IMR-90 (cell line): ENCODE measurements around the gene ASPG. TPM values are rescaled to one million over a fixed set of nuclear protein-coding genes. Genes with fewer than 3 reads are reported as not detected.

ENCODE experiments used
- ATAC-seq: fragments of 200-7000 bp; cut with Tn5 transposase; 2 replicates; pipeline ENCODE4 v1.9.1; 2020; ENCODE audit warnings: low read depth, mild to moderate bottlenecking, moderate library complexity
- BruUV-seq: library from RNA; stranded (reverse); fragments of 400-500 nt; replicated peaks from 2 replicates; lab custom pipeline; 2021; lab: Mats Ljungman, UMichigan
- CTCF ChIA-PET: fragments of 300-600 bp; formaldehyde crosslinking; extraction: SDS; loops from one replicate; lab custom pipeline; 2021; ENCODE audit warnings: antibody characterized with exemption; lab: Yijun Ruan, JAX
- POLR2A ChIA-PET: fragments of 300-600 bp; sonication (Branson Sonifier 250); formaldehyde crosslinking; loops from one replicate; lab custom pipeline; 2022; ENCODE audit warnings: antibody characterized with exemption; ENCODE audit not compliant: unreplicated experiment; lab: Charles Lee
- DNase-seq: peaks from one replicate; pipeline ENCODE4 v3.0.0; 2013
- H2AFZ ChIP-seq: replicated peaks from 2 replicates; pipeline ENCODE3; 2013; ENCODE audit warnings: low read length, mild to moderate bottlenecking; ENCODE audit not compliant: poor library complexity
- H2AK5ac ChIP-seq: 2 replicates; pipeline ENCODE4 v1.6.1; 2013; ENCODE audit warnings: low read depth, low read length, inconsistent platforms
- H2AK9ac ChIP-seq: replicated peaks from 2 replicates; pipeline ENCODE3; 2013; ENCODE audit warnings: mild to moderate bottlenecking, low read depth, low read length, moderate library complexity; ENCODE audit not compliant: poor library complexity
- H2BK120ac ChIP-seq: 2 replicates; pipeline ENCODE4 v1.6.1; 2013; ENCODE audit warnings: low read depth, low read length, inconsistent platforms
- H2BK15ac ChIP-seq: 3 replicates; pipeline ENCODE4 v1.6.1; 2013; ENCODE audit warnings: low read depth, low read length, inconsistent platforms
- H2BK20ac ChIP-seq: 2 replicates; pipeline ENCODE4 v1.6.1; 2013; ENCODE audit warnings: low read depth, mild to moderate bottlenecking, inconsistent platforms, low read length, moderate library complexity
- H2BK5ac ChIP-seq: 2 replicates; pipeline ENCODE4 v1.6.1; 2013; ENCODE audit warnings: mild to moderate bottlenecking, low read depth, low read length, inconsistent platforms; ENCODE audit not compliant: poor library complexity, severe bottlenecking
- H3K14ac ChIP-seq: replicated peaks from 2 replicates; pipeline ENCODE4 v1.6.1; 2013; ENCODE audit warnings: low read depth, low read length, inconsistent platforms
- H3K18ac ChIP-seq: 2 replicates; pipeline ENCODE4 v1.6.1; 2013; ENCODE audit warnings: low read depth, low read length, control low read depth
- H3K23ac ChIP-seq: 2 replicates; pipeline ENCODE4 v1.6.1; 2013; ENCODE audit warnings: low read depth, low read length, inconsistent platforms
- H3K27ac ChIP-seq: 2 replicates; pipeline ENCODE4 v1.5.1; 2013; ENCODE audit warnings: mild to moderate bottlenecking, control low read depth, low read length; ENCODE audit not compliant: insufficient read depth
- H3K27me3 ChIP-seq: 2 replicates; pipeline ENCODE4 v1.6.1; 2013; ENCODE audit warnings: low read length; ENCODE audit not compliant: control insufficient read depth, insufficient read depth
- H3K36me3 ChIP-seq: 2 replicates; pipeline ENCODE4 v1.6.1; 2013; ENCODE audit warnings: low read length, mixed read lengths; ENCODE audit not compliant: control insufficient read depth, insufficient read depth
- H3K4ac ChIP-seq: 2 replicates; pipeline ENCODE4 v1.6.1; 2013; ENCODE audit warnings: low read depth, low read length, inconsistent platforms
- H3K4me1 ChIP-seq: 2 replicates; pipeline ENCODE4 v1.6.1; 2013; ENCODE audit warnings: low read length, mixed read lengths; ENCODE audit not compliant: control insufficient read depth, insufficient read depth
- H3K4me2 ChIP-seq: 2 replicates; pipeline ENCODE4 v1.6.1; 2013; ENCODE audit warnings: low read depth, mild to moderate bottlenecking, control low read depth, low read length, moderate library complexity
- H3K4me3 ChIP-seq: 2 replicates; pipeline ENCODE4 v1.5.1; 2013; ENCODE audit warnings: low read depth, mild to moderate bottlenecking, control low read depth, low read length, moderate library complexity; ENCODE audit not compliant: insufficient read depth
- H3K56ac ChIP-seq: 2 replicates; pipeline ENCODE4 v1.6.1; 2013; ENCODE audit warnings: low read length, inconsistent platforms; ENCODE audit not compliant: insufficient read depth; ENCODE audit errors: extremely low read depth
- H3K79me1 ChIP-seq, 2 experiments: 2 replicates each; pipeline ENCODE4 v1.6.1; 2013; ENCODE audit warnings: low read length in 2 of 2, inconsistent platforms in 1 of 2, low read depth in 1 of 2
- H3K9ac ChIP-seq: 2 replicates; pipeline ENCODE4 v1.6.1; 2013; ENCODE audit warnings: low read depth, low read length, control low read depth
- H3K9me1 ChIP-seq: 2 replicates; pipeline ENCODE4 v1.6.1; 2013; ENCODE audit warnings: low read length, inconsistent platforms; ENCODE audit not compliant: insufficient read depth
- H3K9me3 ChIP-seq: 2 replicates; pipeline ENCODE4 v1.6.1; 2013; ENCODE audit warnings: low read length; ENCODE audit not compliant: control insufficient read depth, insufficient read depth
- H4K20me1 ChIP-seq: 2 replicates; pipeline ENCODE4 v1.6.1; 2013; ENCODE audit warnings: low read length, inconsistent platforms; ENCODE audit not compliant: insufficient read depth
- H4K5ac ChIP-seq: 2 replicates; pipeline ENCODE4 v1.6.1; 2013; ENCODE audit warnings: mild to moderate bottlenecking, low read depth, low read length, control low read depth
- H4K8ac ChIP-seq, 2 experiments: 2 replicates each; pipeline ENCODE4 v1.6.1; 2013; ENCODE audit warnings: low read depth in 2 of 2, low read length in 2 of 2, control low read depth in 1 of 2, inconsistent platforms in 1 of 2
- H4K91ac ChIP-seq: 2 replicates; pipeline ENCODE4 v1.6.1; 2013; ENCODE audit warnings: low read depth, low read length, inconsistent platforms; ENCODE audit not compliant: insufficient read depth
- BHLHE40 ChIP-seq: fragments of 150-350 bp; IDR thresholded peaks from 2 replicates; pipeline ENCODE4 v1.6.1; 2016; ENCODE audit warnings: mild to moderate bottlenecking, low read depth, low read length
- RCOR1 ChIP-seq: IDR thresholded peaks from 2 replicates; pipeline ENCODE4 v1.6.1; 2012; ENCODE audit warnings: mild to moderate bottlenecking, low read length, improper control_type of control experiment; ENCODE audit not compliant: insufficient replicate concordance
- SMC3 ChIP-seq: fragments of 150-350 bp; IDR thresholded peaks from 2 replicates; pipeline ENCODE4 v1.6.1; 2016; ENCODE audit warnings: low read depth, mild to moderate bottlenecking, antibody characterized with exemption, low read length, moderate library complexity
- WGBS, 2 experiments: methylation state at CpG; one replicate each; pipeline versions ENCODE4 v1.1.5 to v1.1.7; 2013; ENCODE audit warnings: missing lambda C conversion rate in 2 of 2; ENCODE audit not compliant: insufficient read length in 1 of 2; ENCODE audit errors: extremely low coverage in 2 of 2; 5-methylcytosine and 5-hydroxymethylcytosine counted together
- dilution Hi-C: fragments of 300-500 bp; cut with HindIII; formaldehyde crosslinking; loops from one replicate; pipeline ENCODE4 v1.14.3; 2018; ENCODE audit warnings: low sequenced_read_pairs; ENCODE audit not compliant: unreplicated experiment
- in situ Hi-C: fragments of 300-500 bp; cut with MboI; formaldehyde crosslinking; loops from 3 replicates; pipeline ENCODE4 v1.14.3; 2019; ENCODE audit warnings: low sequenced_read_pairs, inconsistent platforms, mixed read lengths
- intact Hi-C: fragments of 100-400 bp; cut with micrococcal nuclease; formaldehyde crosslinking; loops from 2 replicates; pipeline ENCODE4 v1.10.0; 2022
- polyA plus RNA-seq, 3 experiments: library from polyadenylated mRNA; depleted of rRNA; stranded (reverse); fragments of >200 nt; gene quantifications; 2 replicates each; pipeline ENCODE4 v1.2.3, GENCODE V29; 2012; ENCODE audit warnings: low replicate concordance in 1 of 3
- total RNA-seq: library from RNA; depleted of rRNA; stranded (reverse); fragments of >200 nt; gene quantifications from 2 replicates; pipeline ENCODE4 v1.2.3, GENCODE V29; 2012
- TF ChIP-seq, protein P1 (sequence below): fragments of 150-350 bp; IDR thresholded peaks from 2 replicates; pipeline ENCODE4 v1.6.1; 2017; ENCODE audit warnings: mild to moderate bottlenecking, antibody characterized with exemption, low read length, low read depth

The ASPG gene
- total and polyA plus RNA-seq, 2 of the 4 experiments (the other 2 are of a cell fraction): not detected

DNA sequence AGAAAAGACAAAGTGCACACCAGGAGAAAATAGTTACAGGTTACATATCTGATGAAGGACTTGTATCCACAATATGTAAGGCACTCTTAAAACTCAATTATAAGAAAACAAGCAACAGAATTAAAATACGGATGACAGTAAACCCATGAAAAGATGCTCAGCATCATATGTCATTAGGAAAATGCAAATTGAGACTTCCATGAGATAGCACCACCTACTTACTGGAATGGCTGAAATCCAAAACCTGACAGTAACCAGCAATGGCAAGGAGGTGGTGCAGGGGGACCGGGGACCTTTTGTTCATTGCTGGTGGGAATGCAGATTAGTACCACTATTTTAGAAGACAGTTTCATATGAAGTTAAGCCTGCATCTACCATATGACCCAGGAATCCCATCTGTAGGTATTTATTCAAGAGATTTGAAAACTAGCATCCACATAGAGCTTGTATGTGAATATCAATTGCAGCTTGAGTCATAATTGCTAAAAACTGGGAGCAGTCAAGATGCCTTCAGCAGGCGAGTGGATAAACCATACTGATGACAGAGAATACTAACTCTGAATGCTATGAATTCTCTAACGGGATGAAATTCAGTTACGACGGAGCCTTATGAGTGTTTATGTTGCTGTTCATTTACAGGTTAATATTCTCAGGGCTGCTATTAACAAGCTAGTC lies 43.9 kb upstream of the ASPG start:
- Histone ChIP-seq H2AK5ac (no peak overlapping the region), H3K4me3 (no peak overlapping the region), H4K8ac (no peak overlapping the region), H4K20me1 (no peaks in the 10 kb centered on the region), H4K5ac (no peak overlapping the region), H3K27ac (no peak overlapping the region), H3K36me3 (no peaks in the 10 kb centered on the region), H3K9me1 (no peaks in the 10 kb centered on the region), H3K4me1 (no peaks in the 10 kb centered on the region), H3K4me2 (no peak overlapping the region), H3K9me3 (no peaks in the 10 kb centered on the region), H2AFZ (no peak overlapping the region), H3K56ac (no peak overlapping the region), H2BK120ac (no peak overlapping the region), H4K91ac (no peak overlapping the region), H3K79me1 (no peaks in the 10 kb centered on the region), H2BK20ac (no peak overlapping the region), H3K4ac (no peak overlapping the region), H3K14ac (no peak overlapping the region), H3K18ac (no peak overlapping the region), H2AK9ac (no peak overlapping the region), H2BK15ac (no peak overlapping the region), H3K27me3 (peaks cover 2% of the 10 kb centered on the region; the same call in 1 of the 2 replicates), H3K23ac (no peak overlapping the region), H3K9ac (no peak overlapping the region), H2BK5ac (no peak overlapping the region)
- WGBS, 2 experiments: 40% methylated on average over 1 of the region's 6 CpGs; no CpG with 5 or more reads in 1 of the 2 experiments
- in situ Hi-C loops (no loop called here), dilution Hi-C loops (no loop called here), intact Hi-C loops (no loop called here)
- no peak for DNase-seq
- ChIA-PET CTCF (interaction anchor here (0.9 kb wide), 1 partner anchor 22 kb away, joined by 4 read pairs; no protein-coding TSS in a partner anchor), POLR2A (no interaction called here)
- no TSS peak for BruUV-seq
- TF ChIP-seq BHLHE40: no peak
- no peak for TF ChIP-seq RCOR1
- TF ChIP-seq, protein P1, sequence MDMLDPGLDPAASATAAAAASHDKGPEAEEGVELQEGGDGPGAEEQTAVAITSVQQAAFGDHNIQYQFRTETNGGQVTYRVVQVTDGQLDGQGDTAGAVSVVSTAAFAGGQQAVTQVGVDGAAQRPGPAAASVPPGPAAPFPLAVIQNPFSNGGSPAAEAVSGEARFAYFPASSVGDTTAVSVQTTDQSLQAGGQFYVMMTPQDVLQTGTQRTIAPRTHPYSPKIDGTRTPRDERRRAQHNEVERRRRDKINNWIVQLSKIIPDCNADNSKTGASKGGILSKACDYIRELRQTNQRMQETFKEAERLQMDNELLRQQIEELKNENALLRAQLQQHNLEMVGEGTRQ: no peak
- TF ChIP-seq SMC3: no peak
- no peak for ATAC-seq
